ENCODE results near the gene FERMT3.

FERMT3 gene

DNA sequence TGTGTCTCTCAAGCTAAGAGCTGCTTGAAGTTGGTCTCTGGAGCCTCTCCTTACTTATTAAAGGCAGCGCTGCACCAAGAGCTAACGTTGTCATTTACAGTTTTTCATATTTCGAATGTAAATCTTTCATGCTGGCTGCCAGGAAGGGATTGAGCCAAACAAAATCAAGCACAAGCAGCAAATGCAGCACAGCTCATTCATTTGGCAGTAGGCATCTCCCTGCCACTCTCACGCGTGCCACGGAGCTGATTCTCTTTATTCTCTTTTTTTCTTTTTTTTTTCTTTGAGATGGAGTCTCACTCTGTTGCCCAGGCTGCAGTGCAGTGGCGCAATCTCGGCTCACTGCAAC is 26.4 kb downstream of the FERMT3 start:
- peaks cover 29% of the 10 kb centered on the region for H3K36me3 ChIP-seq (ENCODE audit: control insufficient read depth, low read length)
- H3K4me1 ChIP-seq (ENCODE audit: control insufficient read depth, low read length): peaks cover 77% of the 10 kb centered on the region
- H3K27ac ChIP-seq (ENCODE audit: low read depth, low read length): no peak overlapping the region
- no peak overlapping the region for H3K4me3 ChIP-seq (ENCODE audit: low read length)
- H4K20me1 ChIP-seq (ENCODE audit: control insufficient read depth, insufficient read depth, low read depth, low read length): no peaks in the 10 kb centered on the region; the same call in 1 of the 2 replicates
- no peaks in the 10 kb centered on the region for H3K9me3 ChIP-seq (ENCODE audit: control insufficient read depth, insufficient read depth, low read length)
- peaks cover 36% of the 10 kb centered on the region for H3K79me2 ChIP-seq (ENCODE audit: control insufficient read depth, low read length)
- TF ChIP-seq EZH2phosphoT487 (IDR thresholded peaks at IDR 0.05; ENCODE audit: borderline replicate concordance, low read length): no peak
- TF ChIP-seq, protein P1, sequence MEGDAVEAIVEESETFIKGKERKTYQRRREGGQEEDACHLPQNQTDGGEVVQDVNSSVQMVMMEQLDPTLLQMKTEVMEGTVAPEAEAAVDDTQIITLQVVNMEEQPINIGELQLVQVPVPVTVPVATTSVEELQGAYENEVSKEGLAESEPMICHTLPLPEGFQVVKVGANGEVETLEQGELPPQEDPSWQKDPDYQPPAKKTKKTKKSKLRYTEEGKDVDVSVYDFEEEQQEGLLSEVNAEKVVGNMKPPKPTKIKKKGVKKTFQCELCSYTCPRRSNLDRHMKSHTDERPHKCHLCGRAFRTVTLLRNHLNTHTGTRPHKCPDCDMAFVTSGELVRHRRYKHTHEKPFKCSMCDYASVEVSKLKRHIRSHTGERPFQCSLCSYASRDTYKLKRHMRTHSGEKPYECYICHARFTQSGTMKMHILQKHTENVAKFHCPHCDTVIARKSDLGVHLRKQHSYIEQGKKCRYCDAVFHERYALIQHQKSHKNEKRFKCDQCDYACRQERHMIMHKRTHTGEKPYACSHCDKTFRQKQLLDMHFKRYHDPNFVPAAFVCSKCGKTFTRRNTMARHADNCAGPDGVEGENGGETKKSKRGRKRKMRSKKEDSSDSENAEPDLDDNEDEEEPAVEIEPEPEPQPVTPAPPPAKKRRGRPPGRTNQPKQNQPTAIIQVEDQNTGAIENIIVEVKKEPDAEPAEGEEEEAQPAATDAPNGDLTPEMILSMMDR (IDR thresholded peaks at IDR 0.05; ENCODE audit: low read depth, low read length, poor library complexity, severe bottlenecking): no peak
- H3F3A ChIP-seq (ENCODE audit: control insufficient read depth, insufficient read depth): peaks cover 29% of the 10 kb centered on the region
- H3K9me2 ChIP-seq (replicated peaks; ENCODE audit: control insufficient read depth, low read length): no peaks in the 10 kb centered on the region
- H3K27me3 ChIP-seq (ENCODE audit: control insufficient read depth, low read length): no peaks in the 10 kb centered on the region
- no peak overlapping the region for H3K4me2 ChIP-seq (ENCODE audit: low read length)

DNA sequence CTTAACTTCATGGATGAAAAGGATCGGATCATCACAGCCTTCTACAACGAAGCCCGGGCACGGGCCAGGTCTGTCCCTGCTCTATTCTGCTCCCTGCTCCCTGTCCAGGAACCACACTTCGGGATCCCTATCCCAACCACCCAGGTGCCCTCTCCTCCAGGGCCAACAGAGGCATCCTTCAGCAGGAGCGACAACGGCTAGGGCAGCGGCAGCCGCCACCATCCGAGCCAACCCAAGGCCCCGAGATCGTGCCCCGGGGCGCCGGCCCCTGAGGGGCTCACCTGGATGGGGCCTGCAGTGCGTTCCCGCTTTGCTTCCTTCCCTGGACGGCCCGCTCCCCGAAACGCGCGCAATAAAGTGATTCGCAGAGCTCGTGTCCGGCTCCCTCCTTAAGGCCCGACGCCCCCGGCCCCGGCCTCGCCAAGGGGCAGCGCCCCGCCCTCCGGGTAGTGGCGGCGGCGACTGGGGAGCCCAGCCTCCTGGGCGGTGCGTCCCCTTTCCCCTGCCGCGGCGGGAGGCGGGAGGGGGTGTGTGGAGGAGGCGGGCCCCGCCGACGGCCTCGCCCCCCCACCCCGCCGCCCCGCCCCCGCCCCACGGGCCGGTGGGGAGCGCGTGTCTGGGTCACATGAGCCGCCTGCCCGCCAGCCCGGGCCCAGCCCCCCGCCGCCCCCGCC is 27.5 kb downstream of the FERMT3 start, which contains the start of gene VEGFB:
VEGFB (plus strand) TSS at position 672 of the 674 bp plus-strand sequence. CDS start 250 bp downstream, outside the sequence.
- Histone ChIP-seq H3K27ac (ENCODE audit: low read depth, low read length) (peak within 1 kb of the TSS; percentile 44), H3K9me3 (ENCODE audit: control insufficient read depth, insufficient read depth, low read length) (no peaks in the 10 kb centered on the region), H3K4me1 (ENCODE audit: control insufficient read depth, low read length) (peaks cover 78% of the 10 kb centered on the region), H4K20me1 (ENCODE audit: control insufficient read depth, insufficient read depth, low read depth, low read length) (no peaks in the 10 kb centered on the region; the same call in 1 of the 2 replicates), H3K4me2 (ENCODE audit: low read length) (peak within 1 kb of the TSS; percentile 98), H3F3A (ENCODE audit: control insufficient read depth, insufficient read depth) (peaks cover 37% of the 10 kb centered on the region), H3K36me3 (ENCODE audit: control insufficient read depth, low read length) (peaks cover 38% of the 10 kb centered on the region), H3K4me3 (ENCODE audit: low read length) (peak within 1 kb of the TSS; percentile 90), H3K27me3 (ENCODE audit: control insufficient read depth, low read length) (no peaks in the 10 kb centered on the region), H3K9me2 (replicated peaks; ENCODE audit: control insufficient read depth, low read length) (no peaks in the 10 kb centered on the region), H3K79me2 (ENCODE audit: control insufficient read depth, low read length) (peaks cover 33% of the 10 kb centered on the region)
- TF ChIP-seq EZH2phosphoT487 (IDR thresholded peaks at IDR 0.05; ENCODE audit: borderline replicate concordance, low read length): no peak
- TF ChIP-seq, protein P1 (IDR thresholded peaks at IDR 0.05; ENCODE audit: low read depth, low read length, poor library complexity, severe bottlenecking): no peak

DNA sequence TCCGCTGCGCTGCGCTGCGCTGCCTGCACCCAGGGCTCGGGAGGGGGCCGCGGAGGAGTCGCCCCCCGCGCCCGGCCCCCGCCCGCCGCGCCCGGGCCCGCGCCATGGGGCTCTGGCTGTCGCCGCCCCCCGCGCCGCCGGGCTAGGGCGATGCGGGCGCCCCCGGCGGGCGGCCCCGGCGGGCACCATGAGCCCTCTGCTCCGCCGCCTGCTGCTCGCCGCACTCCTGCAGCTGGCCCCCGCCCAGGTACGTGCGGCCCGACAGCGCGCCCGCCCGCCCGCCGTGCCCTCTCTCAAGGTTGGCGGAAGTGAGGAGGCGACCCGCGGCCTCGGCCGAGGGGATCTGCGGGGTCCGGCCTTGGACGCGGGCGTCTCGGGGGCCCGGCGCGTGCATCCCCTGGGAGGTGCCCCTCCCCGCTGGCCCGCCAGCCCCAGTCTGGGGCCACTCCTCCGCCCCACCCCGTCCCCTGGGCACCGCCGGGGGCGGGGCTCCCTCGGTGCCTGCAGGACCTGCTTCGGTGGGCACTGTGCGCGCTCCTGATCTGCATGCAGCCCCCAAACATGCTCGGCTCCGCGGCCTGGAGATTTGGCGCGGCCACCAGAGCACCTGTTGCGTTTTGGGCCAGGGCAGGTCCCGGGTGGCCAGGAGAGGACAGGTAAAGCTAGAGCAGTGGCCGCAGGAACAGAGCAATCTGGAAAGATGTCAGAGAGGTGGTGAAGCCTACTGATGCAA is 28.3 kb downstream of the FERMT3 start:
- Histone ChIP-seq H3K4me1 (ENCODE audit: control insufficient read depth, low read length) (peaks cover 78% of the 10 kb centered on the region), H3K79me2 (ENCODE audit: control insufficient read depth, low read length) (peaks cover 27% of the 10 kb centered on the region), H3K27ac (ENCODE audit: low read depth, low read length) (peak overlapping the region; percentile 44), H3K9me3 (ENCODE audit: control insufficient read depth, insufficient read depth, low read length) (no peaks in the 10 kb centered on the region), H3F3A (ENCODE audit: control insufficient read depth, insufficient read depth) (peaks cover 36% of the 10 kb centered on the region), H4K20me1 (ENCODE audit: control insufficient read depth, insufficient read depth, low read depth, low read length) (no peaks in the 10 kb centered on the region; the same call in 1 of the 2 replicates), H3K9me2 (replicated peaks; ENCODE audit: control insufficient read depth, low read length) (no peaks in the 10 kb centered on the region), H3K27me3 (ENCODE audit: control insufficient read depth, low read length) (no peaks in the 10 kb centered on the region), H3K4me3 (ENCODE audit: low read length) (peak overlapping the region; percentile 90), H3K4me2 (ENCODE audit: low read length) (peak overlapping the region; percentile 98), H3K36me3 (ENCODE audit: control insufficient read depth, low read length) (peaks cover 35% of the 10 kb centered on the region)
- TF ChIP-seq, protein P1 (IDR thresholded peaks at IDR 0.05; ENCODE audit: low read depth, low read length, poor library complexity, severe bottlenecking): no peak
- no peak for TF ChIP-seq EZH2phosphoT487 (IDR thresholded peaks at IDR 0.05; ENCODE audit: borderline replicate concordance, low read length)
